Measurements from ENCODE around the gene FBLN2.

The FBLN2 gene

GRCh38 chr3:13599887-13600450 is 51.0 kb downstream of the FBLN2 start:
- DNase-seq (ENCODE audit: extremely low read depth, low read depth): no peak
- TF ChIP-seq CTCF (IDR thresholded peaks at IDR 0.05; ENCODE audit: low read depth, low read length): no peak

GRCh38 chr3:13600950-13601691 is 52.2 kb downstream of the FBLN2 start:
- DNase-seq (ENCODE audit: extremely low read depth, low read depth): no peak
- TF ChIP-seq CTCF (IDR thresholded peaks at IDR 0.05; ENCODE audit: low read depth, low read length): no peak

- no peak for TF ChIP-seq CTCF (IDR thresholded peaks at IDR 0.05; ENCODE audit: low read depth, low read length)
- no peak for DNase-seq (ENCODE audit: extremely low read depth, low read depth)
Observed at GRCh38 chr3:13601692-13602080, 52.8 kb downstream of the FBLN2 start.

GRCh38 chr3:13605555-13605954 is 56.6 kb downstream of the FBLN2 start:
- DNase-seq (ENCODE audit: extremely low read depth, low read depth): no peak
- TF ChIP-seq CTCF (IDR thresholded peaks at IDR 0.05; ENCODE audit: low read depth, low read length): no peak

- no peak for DNase-seq (ENCODE audit: extremely low read depth, low read depth)
- TF ChIP-seq CTCF (IDR thresholded peaks at IDR 0.05; ENCODE audit: low read depth, low read length): no peak
Observed at GRCh38 chr3:13607821-13608597, 59.1 kb downstream of the FBLN2 start.

GRCh38 chr3:13608969-13609725 is 60.2 kb downstream of the FBLN2 start:
- TF ChIP-seq CTCF (IDR thresholded peaks at IDR 0.05; ENCODE audit: low read depth, low read length): no peak
- DNase-seq (ENCODE audit: extremely low read depth, low read depth): no peak
